ENCODE results near the gene OVOL3.

Gene OVOL3
- long read RNA-seq, result 0 reads

DNA sequence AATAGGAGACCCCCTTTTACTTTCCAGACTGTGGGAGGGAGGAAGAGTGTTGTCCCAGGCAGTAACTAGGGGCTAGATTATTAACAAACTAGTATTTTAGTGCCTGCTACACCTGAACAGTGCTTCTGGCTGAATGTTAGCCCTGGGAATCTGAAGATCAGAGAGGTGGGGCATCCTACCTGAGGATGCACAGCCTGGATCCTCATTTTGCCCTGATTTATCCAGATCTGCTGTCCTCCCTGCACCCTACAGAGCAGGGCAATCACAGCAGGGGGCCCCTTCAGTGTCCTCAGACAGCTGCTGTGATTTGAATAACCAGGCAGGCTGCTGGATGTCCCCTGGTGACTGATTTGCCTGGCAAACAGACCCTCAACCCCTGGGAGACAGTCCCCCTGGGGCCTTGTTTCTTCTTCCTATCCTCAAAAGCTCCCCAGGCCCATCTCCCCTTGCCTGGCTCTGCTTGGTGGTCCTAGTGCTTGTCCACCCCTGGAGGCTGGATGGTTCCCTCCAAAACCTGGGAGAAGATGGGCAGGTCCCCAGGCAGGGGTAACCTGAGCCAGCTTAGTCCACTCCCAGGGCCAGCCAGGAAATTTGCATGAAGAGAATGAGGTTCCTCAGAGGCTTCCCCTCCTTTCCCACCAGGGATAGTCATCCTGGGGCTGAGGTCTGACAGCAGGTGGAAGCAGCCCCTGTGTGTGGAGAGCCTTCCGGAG, at the start of gene OVOL3:
OVOL3 (plus strand) TSS at position 657 of the 713 bp plus-strand sequence. CDS start 60 bp downstream, outside the sequence.
- no peak within 1 kb of the TSS for H3K27ac ChIP-seq (replicated peaks)
- TF ChIP-seq SPI1 (IDR thresholded peaks at IDR 0.05; ENCODE audit: borderline replicate concordance, low read depth), result no peak
- TF ChIP-seq POLR2AphosphoS5 (IDR thresholded peaks at IDR 0.05; ENCODE audit: low read depth), result no peak
- no peak for TF ChIP-seq REST (IDR thresholded peaks at IDR 0.05; ENCODE audit: insufficient replicate concordance, low read depth)
- no peak for TF ChIP-seq CTCF (IDR thresholded peaks at IDR 0.05; ENCODE audit: insufficient read depth, low read length)
- TF ChIP-seq GABPA (IDR thresholded peaks at IDR 0.05; ENCODE audit: low read depth), result no peak
- H3K27me3 ChIP-seq (ENCODE audit: insufficient read depth, poor library complexity, severe bottlenecking), result no peaks in the 10 kb centered on the region
- H3K4me3 ChIP-seq (replicated peaks; ENCODE audit: insufficient read depth, low read length), result no peak within 1 kb of the TSS
- no peak for DNase-seq (ENCODE audit: low read depth in 1 of 2, low spot score in 1 of 2)

DNA sequence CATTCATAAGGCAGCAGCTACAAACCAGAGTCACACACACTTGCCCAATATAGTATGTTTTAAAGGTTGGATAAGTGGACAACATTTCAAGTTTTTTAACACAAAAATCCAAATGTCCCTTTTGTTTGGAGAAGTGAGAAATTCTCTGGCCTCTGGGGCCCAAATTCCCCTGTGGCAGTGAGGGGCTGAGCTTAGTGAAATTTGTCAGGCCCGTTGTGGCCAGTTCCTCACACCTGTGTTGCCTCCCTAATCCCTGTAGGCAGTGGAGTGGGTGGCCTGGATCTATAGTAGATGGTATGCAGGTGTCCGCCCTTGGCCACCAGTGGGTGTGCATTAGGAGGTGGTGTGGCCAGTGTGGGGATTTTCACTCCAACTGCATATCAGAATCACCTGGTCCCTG, 49.6 kb upstream of the OVOL3 start:
- TF ChIP-seq SPI1 (IDR thresholded peaks at IDR 0.05; ENCODE audit: borderline replicate concordance, low read depth) (no peak), GABPA (IDR thresholded peaks at IDR 0.05; ENCODE audit: low read depth) (no peak), POLR2AphosphoS5 (IDR thresholded peaks at IDR 0.05; ENCODE audit: low read depth) (no peak), REST (IDR thresholded peaks at IDR 0.05; ENCODE audit: insufficient replicate concordance, low read depth) (no peak), CTCF (IDR thresholded peaks at IDR 0.05; ENCODE audit: insufficient read depth, low read length) (no peak)
- Histone ChIP-seq H3K27ac (replicated peaks) (no peak overlapping the region), H3K4me3 (replicated peaks; ENCODE audit: insufficient read depth, low read length) (no peak overlapping the region), H3K27me3 (ENCODE audit: insufficient read depth, poor library complexity, severe bottlenecking) (no peaks in the 10 kb centered on the region)
- DNase-seq (ENCODE audit: low read depth in 1 of 2, low spot score in 1 of 2), result no peak

DNA sequence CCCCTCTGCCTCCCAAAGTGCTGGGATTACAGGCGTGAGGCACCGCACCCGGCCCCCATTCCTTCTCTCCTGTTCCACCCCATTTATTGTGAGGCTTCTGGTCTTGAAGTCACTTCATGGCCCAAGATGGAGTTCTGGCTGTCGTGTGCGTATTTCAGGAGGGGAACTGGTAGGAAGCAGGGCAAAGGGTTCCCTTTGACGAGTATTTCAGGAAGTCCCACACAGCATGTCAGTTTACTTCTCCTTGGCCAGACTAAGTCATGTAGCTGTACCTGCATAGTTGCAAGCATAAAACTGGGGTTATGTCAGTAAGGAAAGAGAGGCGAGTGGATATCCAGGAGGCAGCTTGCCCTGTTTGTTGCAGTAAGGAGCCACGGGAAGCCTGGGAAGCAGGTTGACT, 46.1 kb upstream of the OVOL3 start:
- peak in 1 of 2 experiments; percentile 9 for DNase-seq (ENCODE audit: low read depth in 1 of 2, low spot score in 1 of 2)
- Histone ChIP-seq H3K4me3 (replicated peaks; ENCODE audit: insufficient read depth, low read length) (no peak overlapping the region), H3K27ac (replicated peaks) (no peak overlapping the region), H3K27me3 (ENCODE audit: insufficient read depth, poor library complexity, severe bottlenecking) (no peaks in the 10 kb centered on the region)
- no peak for TF ChIP-seq GABPA (IDR thresholded peaks at IDR 0.05; ENCODE audit: low read depth)
- peak; percentile 51; the same call in 1 of the 2 replicates for TF ChIP-seq SPI1 (IDR thresholded peaks at IDR 0.05; ENCODE audit: borderline replicate concordance, low read depth)
- TF ChIP-seq CTCF (IDR thresholded peaks at IDR 0.05; ENCODE audit: insufficient read depth, low read length), result no peak

Data from HL-60 (cell line).